Measurements from ENCODE around the gene PDZRN4.
"Not testable (repeated sequence)": the region's sequence is repeated elsewhere in the genome, so short reads cannot be mapped to it uniquely, and the experiment has no call there.

PDZRN4 gene

GRCh38 chr12:41277946-41278267 is 89.8 kb downstream of the PDZRN4 start:
- TF ChIP-seq, protein P1, sequence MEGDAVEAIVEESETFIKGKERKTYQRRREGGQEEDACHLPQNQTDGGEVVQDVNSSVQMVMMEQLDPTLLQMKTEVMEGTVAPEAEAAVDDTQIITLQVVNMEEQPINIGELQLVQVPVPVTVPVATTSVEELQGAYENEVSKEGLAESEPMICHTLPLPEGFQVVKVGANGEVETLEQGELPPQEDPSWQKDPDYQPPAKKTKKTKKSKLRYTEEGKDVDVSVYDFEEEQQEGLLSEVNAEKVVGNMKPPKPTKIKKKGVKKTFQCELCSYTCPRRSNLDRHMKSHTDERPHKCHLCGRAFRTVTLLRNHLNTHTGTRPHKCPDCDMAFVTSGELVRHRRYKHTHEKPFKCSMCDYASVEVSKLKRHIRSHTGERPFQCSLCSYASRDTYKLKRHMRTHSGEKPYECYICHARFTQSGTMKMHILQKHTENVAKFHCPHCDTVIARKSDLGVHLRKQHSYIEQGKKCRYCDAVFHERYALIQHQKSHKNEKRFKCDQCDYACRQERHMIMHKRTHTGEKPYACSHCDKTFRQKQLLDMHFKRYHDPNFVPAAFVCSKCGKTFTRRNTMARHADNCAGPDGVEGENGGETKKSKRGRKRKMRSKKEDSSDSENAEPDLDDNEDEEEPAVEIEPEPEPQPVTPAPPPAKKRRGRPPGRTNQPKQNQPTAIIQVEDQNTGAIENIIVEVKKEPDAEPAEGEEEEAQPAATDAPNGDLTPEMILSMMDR (IDR thresholded peaks at IDR 0.05; ENCODE audit: control insufficient read depth, extremely low read depth, insufficient read depth): no peak
- H3K4me3 ChIP-seq (ENCODE audit: low read depth, low read length): no peak overlapping the region
- DNase-seq (ENCODE audit: low read depth): no peak

DNA sequence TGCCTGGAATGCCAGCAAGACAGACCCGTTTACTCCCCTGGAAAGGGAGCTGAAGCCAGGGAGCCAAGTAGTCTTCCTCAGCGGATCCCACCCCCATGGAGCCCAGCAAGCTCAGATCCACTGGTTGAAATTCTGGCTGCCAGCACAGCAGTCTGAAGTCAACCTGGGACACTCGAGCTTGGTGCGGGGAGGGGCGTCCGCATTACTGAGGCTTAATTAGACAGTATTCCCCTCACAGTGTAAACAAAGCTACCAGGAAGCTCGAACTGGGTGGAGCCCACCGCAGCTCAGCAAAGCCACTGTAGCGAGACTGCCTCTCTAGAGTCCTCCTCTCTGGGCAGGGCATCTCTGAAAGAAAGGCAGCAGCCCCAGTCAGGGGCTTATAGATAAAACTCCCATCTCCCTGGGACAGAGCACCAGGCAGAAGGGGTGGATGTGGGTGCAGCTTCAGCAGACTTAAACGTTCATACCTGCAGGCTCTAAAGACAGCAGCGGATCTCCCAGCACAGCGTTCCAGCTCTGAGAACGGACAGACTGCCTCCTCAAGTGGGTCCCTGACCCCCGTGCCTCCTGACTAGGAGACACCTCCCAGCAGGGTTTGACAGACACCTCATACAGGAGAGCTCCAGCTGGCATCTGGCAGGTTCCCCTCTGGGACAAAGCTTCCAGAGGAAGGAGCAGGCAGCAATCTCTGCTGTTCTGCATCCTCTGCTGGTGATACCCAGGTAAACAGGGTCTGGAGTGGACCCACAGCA is 92.4 kb downstream of the PDZRN4 start:
- not testable (repeated sequence) for H3K4me3 ChIP-seq (ENCODE audit: low read depth, low read length); DNase-seq (ENCODE audit: low read depth)

DNA sequence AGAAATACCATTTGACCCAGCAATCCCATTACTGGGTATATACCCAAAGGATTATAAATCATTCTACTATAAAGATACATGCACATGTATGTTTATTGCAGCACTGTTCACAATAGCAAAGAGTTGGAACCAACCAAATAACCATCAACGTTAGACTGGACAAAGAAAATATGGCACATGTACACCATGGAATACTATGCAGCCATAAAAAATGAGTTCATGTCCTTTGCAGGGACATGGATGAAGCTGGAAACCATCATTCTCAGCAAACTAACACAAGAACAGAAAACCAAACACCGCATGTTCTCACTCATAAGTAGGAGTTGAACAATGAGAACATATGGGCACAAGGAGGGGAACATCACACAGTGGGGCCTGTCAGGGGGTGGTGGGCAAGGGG is 97.3 kb downstream of the PDZRN4 start:
- H3K4me3 ChIP-seq (ENCODE audit: low read depth, low read length); DNase-seq (ENCODE audit: low read depth): not testable (repeated sequence)

GRCh38 chr12:41286426-41286825 is 98.3 kb downstream of the PDZRN4 start:
- no peak overlapping the region for H3K4me3 ChIP-seq (ENCODE audit: low read depth, low read length)
- TF ChIP-seq, protein P1 (IDR thresholded peaks at IDR 0.05; ENCODE audit: control insufficient read depth, extremely low read depth, insufficient read depth): no peak
- no peak for DNase-seq (ENCODE audit: low read depth)

DNA sequence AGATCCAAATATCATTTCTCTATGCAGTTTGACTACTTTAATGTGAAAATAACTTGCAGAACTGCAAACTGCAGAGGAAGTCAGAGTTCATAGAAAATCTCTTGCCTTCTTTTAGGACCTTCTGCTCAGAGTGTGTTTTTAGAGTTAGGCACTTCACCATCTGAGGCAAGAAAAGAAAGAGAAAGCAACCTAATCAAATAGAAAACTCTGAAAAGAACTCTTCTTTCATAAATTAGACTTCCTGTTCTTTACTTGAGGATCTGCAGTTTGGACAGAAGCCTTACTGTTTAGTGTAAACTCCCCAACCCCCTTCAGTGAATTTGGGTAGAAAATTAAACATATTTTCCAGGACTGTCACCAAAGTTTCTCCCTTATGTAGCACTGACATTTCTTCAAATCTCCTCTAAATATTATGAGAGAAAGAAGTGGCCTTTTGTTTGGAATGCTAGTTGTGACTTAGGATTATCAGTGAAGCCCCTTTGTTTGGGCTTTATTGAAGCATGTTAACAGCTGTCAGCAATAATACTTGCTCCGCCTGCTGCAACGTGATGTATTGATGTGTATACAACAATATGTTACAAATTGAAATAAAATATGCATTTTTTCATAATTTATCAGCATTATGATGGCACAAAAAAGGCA is 99.5 kb downstream of the PDZRN4 start:
- DNase-seq (ENCODE audit: low read depth): no peak
- no peak overlapping the region for H3K4me3 ChIP-seq (ENCODE audit: low read depth, low read length)
- TF ChIP-seq, protein P1 (IDR thresholded peaks at IDR 0.05; ENCODE audit: control insufficient read depth, extremely low read depth, insufficient read depth): no peak

- DNase-seq (ENCODE audit: low read depth): no peak
- TF ChIP-seq, protein P1 (IDR thresholded peaks at IDR 0.05; ENCODE audit: control insufficient read depth, extremely low read depth, insufficient read depth): no peak
Observed at GRCh38 chr12:41288142-41288811, 100.2 kb downstream of the PDZRN4 start.

DNA sequence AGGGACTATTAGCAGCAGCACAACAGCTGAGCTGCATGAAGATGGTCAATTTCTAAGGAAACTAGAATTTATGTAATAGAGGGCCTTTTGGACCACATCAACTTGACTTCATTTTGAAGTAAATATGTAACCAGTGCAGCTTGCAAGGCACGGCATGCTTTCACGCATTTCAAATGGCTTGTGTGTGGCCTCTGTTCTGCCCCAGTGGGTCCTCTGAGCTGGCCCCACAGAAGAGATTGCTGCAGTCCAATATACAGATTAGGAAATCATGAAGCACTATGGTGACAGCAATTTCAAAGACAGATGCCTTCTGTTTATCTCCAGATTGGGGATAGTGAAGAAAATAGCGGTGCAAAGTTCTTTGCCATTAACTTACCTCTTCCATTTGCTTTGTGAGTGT is 101.4 kb downstream of the PDZRN4 start:
- TF ChIP-seq, protein P1 (IDR thresholded peaks at IDR 0.05; ENCODE audit: control insufficient read depth, extremely low read depth, insufficient read depth): no peak

More at GRCh38 chr12:41288142-41288811, 100.2 kb downstream of the PDZRN4 start:
- H3K4me3 ChIP-seq (ENCODE audit: low read depth, low read length): no peak overlapping the region

More for the DNA sequence above, 101.4 kb downstream of the PDZRN4 start:
- no peak overlapping the region for H3K4me3 ChIP-seq (ENCODE audit: low read depth, low read length)
- DNase-seq (ENCODE audit: low read depth): no peak

Measured in LNCaP clone FGC (cell line).